HG03095 (cell line): ENCODE measurements around the gene ANTKMT.

Experiments used
- ATAC-seq: cut with Tn5 transposase; IDR thresholded peaks from one replicate; pipeline ENCODE4 v1.9.1; 2021; ENCODE audit warnings: moderate library complexity; ENCODE audit not compliant: unreplicated experiment

The ANTKMT gene

DNA sequence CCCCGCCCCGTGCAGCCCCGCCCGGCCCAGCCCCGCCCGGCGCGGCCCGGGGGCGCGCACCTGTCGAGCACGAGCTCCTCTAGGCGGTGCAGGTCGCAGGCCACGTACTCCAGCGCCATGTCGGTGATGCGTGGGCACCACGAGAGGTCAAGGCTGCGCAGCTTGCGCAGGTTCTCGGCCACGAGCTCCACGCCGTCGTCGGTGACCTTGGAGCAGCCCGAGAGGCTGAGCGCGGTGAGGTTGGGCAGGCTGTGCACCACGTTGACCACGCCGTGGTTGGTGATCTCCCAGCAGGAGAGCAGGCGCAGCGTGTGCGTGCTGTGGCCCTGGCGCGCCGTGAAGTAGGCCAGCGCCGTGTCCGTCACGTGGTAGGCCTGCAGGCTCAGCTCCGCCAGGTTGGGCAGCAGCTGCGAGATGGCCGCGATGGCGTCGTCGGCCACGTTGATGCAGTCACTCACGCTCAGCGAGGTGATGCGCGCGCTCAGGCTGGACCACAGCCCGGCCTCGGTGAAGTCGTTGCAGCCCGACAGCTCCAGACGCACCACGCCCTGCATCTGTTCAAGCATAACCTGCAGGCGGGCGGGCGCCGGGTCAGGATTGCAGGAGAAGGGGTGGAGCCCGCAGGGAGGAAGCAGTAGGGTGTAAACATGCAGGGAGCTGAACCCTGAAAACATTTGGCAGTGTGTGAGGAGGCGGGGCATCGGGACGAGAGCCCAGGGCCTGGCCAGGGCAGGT is 25.4 kb upstream of the ANTKMT start:
- no peak for ATAC-seq

DNA sequence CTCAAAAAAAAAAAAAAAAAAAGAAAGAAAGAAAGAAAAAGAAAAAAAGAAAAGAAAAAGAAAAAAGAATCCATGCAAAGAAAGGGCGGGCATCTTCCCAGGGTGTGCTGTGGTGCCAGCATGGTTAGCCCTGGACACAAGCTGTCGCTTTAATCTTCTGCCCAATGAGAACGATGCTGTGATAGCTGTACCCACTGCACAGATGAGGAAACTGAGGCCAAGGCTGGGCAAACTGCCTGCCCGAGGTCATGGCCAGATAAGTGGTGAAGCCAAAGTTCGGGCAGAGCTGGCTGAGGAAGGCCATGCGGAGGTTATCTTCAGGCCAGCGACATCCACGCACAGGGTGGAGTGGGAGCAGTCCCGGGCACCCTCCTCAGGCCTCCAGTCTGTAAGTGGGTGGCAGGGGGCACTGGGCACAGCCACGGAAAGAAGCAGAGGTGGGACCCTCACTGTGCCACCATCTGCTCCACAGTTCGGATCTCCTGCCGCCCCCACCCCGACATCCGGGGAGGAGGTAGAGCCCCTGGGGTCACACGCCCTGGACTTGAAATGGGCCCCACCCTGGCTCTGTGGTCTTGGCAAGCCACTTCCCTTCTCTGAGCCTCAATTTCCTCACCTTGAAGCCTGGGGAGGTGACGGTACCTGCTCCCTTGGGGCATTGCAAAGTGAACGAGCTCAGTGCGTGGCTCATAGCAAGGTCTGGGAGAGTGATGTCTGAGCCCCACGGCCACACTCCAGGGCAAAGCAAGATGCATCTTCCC is 21.9 kb upstream of the ANTKMT start:
- ATAC-seq, result no peak

DNA sequence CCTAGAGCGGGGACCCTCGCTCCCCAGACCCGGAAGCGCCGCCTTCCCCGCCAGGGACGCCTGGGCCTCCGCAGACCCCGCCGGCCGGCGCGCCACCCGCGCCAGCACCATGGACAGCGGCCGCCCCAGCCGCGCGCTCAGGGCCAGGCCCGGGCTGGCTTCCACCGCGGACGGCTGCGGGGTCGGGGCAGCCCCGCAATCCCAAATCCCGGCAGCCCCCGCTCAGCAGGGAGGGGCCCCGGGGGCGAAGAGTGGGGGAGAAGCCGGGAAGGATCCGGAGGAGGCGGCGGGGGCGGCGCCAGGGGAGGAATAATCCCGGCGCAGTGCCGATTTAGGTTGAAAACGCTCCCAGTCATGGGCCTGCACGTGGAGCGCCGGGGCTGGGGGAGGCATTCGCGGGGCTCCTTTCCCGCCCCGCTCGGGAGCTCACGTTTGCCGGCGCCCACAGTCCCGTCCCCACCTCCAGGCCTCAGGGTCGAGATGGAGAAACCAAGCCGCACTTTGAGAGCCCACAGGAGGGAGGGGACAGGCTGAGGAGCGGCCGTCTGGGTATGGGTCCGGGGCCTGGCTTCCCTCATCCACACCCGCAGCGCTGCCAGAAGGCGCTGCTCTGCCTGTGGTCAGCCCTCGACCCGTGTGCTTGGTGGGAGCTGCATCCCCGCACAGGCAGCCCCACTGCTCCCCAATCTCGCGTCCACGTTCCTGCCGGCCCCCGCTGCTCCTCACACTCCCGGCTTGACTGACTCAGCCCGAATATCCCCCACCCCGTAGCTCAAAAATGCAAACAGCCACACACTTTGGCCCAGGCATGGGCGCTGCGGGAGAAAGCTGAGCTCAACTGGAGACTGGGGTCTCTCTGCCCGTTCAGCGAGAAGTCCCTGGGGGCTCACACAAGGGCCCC is 20.0 kb upstream of the ANTKMT start:
- ATAC-seq, result no peak

DNA sequence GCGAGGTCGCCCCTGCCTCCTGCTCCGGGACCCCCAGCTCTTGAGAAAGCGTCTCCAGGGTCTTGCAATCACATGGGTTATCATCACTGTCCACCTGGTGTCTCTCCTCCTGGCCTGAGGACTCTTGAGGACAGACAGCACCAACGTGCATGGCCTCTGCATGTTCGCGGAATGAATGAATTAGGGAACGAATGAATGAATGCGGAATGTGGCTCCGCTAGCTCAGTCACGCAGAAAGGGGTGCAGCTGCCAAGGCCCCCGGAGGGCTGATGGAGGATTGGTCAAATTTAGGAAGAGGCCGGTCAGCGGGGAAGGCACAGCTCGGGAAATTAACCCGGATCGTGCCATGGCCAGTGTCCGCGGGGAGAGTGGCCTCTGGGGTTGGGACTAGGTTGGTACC is 18.6 kb upstream of the ANTKMT start:
- ATAC-seq, result no peak

DNA sequence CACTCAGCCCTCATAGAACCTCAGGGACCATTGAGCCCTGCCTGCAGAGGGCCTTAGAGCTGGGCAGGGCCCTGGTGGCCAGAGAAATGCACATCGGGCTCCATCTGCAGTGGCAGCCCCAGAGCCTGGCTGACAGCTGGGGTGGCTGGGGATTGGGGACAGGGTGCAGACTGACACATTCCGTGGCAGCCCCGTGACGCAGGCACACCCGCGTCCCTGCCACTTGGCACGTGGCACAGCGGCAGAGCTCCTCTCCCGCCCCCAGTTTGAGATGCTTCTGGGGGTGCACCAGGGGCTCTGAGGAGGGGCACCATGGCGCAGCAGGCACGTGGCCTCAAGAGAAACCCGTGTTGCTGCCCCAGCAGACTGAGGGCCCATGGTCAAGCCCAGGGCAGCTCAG is 17.5 kb upstream of the ANTKMT start:
- no peak for ATAC-seq

DNA sequence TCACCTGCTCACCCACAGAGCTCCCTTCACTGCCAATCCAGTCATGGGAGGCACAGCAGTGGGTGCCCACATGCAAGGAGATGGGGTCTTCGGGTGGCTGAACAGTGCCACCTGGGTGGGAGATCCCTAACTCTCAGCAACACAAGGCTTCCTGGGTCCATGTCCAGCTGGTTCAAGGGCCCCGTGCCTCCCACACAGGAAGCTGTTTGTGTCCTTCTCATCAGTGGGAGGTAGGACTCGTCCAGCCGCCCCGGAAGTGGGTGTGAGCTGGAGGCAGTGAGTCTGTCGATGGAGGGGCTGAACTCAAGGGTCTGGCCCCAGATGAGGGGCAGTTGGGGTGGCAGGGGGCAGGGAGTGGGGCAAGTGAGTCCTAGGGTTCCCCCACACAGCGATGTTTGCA is 16.9 kb upstream of the ANTKMT start:
- no peak for ATAC-seq

DNA sequence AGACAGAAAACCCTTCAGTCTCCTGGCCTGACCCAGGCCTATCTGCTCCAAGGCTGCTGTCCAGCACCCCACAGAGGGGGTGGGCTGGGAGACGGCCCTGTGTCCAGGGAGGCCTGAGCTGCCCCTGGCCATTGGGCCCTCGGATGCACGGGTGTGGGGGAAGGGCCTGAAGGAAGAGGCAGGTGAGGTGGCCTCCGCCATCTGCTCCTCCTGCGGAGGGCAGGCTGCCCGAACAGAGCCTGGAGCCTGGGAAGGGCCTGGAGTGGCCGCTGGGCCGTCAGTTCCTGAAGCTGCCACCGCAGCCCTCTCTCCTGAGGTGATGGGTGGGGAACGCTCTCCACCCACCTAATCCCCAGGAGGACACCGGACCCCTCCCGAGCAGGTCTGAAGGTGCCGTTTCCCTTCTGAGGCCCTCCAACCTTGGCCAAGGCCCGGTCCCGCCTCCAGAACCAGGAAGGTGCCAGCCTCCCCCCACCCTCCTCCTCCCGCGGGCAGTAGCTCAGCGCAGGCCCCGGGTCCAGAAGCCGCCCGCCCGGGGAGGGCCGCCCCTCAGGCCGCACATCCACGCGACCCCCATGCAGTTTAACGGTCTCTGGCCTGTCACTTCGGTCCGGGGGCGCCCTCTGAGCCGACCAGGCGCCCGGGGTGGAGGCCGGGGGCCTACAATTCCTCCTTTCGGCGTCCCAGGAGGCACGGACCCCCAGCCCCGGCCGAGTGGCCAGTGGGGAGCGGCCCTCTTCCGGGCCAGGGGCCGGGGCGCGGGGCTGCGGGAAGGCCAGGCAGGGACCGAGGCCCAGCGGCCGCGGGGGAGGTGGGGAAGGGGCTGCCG is 16.2 kb upstream of the ANTKMT start:
- no peak for ATAC-seq

DNA sequence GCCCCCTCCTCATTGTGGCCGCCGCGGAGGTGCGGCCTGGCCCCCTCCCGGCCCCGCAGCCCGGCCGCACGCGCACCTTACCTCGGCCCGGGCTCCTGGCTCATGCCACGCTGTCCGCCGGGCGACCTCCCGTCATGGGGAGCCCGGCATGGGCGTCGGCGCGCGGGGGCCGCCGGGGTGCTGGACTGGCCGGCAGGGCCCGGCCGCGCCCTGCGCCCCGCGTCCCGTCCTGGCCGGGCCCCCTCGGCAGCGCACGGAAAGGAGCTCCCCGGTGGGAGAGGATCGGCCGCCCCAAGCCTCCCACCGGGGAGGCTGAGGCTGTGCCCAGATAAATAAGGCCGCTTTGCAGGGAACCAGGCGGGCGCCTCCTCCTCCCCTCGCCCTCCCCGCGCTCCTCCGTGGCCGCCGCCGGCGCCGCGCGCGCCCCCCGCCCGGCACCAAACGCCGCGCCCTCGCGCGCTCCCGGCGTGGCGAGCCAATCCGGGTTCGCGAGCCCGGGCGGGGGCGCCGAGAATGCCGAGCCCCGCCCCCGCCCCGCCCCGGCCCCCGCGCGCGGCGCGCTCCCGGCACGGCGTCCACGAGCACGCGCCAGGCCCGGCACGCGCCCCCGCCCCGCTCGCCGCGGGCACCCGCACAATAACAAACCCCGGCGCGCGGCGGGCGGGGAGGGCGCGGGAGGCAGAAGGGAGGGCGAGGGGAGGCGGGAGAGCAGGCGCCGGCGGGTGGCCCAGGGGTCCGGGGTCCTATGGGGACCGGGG is 15.3 kb upstream of the ANTKMT start, which contains the start of gene FBXL16:
TSS of gene FBXL16 (minus strand) at position 371 of the 758 bp plus-strand sequence. CDS start 8,396 bp downstream, outside the sequence.
- no peak for ATAC-seq

DNA sequence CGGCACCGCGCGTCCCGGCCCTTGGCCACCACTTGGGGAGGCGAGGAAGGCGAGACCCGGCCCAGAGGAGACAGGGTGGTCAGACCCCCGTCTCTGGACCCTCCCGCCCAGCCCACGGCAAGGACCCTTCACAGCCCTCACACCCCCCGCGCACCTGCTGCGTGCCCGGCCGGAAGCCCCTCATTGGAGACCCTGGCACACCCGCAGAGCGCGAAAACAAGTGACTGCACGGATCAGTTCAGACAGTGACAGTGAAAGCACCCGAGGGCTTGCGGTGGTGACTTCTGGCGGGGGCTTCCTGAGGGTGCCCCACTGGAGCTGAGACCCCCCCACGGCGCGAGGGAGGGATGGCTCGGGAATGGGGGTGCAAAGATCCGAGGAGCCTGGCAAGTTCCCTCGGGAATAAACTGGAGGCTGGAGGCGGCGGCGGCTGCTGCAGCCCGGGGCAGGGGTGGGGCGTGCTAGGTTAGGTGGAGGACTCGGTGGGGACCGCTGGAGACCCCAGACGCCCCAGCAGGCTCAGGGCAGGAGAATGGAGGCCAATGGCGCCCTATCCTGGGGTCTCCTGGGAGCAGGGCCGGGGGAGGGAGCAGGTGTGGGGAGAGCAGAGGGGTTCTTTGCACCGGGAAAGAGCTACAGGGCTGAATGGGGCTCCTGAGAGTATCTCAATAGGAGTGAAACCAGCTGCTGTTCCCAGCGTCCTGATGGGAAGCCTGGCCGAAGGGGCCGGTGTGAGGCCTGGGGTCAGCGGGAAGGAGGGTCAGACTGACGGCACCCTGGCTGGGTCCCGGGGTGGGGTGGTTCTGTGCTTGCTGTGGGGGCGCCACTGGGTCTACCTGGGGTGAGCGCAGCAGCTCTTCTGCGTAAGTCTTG is 14.5 kb upstream of the ANTKMT start:
- no peak for ATAC-seq

DNA sequence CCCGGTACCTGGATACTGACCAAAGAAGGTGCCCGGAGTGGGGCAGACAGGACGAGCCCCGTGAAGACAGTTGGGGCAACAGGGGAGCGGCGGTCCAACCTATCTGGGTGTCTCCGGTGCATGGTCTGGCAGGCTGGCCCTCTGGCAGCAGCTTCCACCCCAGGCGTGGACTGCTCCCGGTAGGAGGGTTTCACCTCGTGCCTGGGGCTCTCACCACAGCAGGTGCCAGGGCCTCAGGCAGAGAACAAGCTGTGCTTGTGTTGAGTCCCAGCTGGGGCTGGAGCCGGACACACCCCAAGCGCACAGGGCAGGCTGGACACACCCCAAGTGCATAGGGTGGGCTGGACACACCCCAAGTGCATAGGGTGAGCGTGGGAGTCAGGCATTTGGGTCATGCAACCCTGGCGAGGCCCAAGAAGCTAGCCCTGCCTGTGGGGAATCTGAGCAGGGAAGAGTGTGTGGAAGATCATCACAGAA is 13.8 kb upstream of the ANTKMT start:
- no peak for ATAC-seq

DNA sequence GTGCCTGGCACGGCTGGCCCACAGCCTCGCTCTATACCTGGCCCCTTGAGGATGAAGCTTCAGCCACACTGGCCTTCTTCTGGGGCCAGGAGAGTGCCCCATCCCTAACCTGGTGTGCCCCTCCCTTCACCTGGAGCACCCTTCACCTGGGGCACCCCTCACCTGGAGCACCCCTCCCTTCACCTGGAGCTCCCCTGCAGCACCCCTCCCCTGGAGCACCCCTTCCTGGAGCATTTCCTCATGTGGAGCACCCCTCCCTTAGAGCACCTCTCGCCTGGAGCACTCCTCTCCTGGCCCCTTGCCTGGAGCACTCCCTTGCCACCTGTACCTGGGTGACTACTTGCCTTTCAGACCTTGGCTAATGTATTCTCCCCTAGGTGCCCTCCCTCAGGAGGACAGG is 12.9 kb upstream of the ANTKMT start:
- no peak for ATAC-seq

DNA sequence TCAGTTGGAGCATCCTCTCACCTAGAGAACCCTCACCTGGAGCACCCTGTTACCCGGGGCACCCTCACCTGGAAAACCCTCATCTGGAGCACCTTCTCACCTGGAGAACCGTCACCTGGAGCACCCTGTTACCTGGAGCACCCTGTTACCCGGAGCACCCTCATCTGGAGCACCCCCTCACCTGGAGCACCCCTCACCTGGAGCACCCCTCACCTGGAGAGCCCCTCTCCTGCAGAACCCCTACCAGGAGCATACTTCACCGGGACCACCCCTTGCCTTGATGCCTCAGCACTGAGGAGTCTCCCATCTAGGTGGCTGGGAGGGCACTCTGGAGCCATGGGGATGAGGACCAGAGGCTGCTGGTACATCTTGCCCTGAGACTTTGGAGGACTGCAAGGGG is 12.0 kb upstream of the ANTKMT start:
- ATAC-seq, result no peak

DNA sequence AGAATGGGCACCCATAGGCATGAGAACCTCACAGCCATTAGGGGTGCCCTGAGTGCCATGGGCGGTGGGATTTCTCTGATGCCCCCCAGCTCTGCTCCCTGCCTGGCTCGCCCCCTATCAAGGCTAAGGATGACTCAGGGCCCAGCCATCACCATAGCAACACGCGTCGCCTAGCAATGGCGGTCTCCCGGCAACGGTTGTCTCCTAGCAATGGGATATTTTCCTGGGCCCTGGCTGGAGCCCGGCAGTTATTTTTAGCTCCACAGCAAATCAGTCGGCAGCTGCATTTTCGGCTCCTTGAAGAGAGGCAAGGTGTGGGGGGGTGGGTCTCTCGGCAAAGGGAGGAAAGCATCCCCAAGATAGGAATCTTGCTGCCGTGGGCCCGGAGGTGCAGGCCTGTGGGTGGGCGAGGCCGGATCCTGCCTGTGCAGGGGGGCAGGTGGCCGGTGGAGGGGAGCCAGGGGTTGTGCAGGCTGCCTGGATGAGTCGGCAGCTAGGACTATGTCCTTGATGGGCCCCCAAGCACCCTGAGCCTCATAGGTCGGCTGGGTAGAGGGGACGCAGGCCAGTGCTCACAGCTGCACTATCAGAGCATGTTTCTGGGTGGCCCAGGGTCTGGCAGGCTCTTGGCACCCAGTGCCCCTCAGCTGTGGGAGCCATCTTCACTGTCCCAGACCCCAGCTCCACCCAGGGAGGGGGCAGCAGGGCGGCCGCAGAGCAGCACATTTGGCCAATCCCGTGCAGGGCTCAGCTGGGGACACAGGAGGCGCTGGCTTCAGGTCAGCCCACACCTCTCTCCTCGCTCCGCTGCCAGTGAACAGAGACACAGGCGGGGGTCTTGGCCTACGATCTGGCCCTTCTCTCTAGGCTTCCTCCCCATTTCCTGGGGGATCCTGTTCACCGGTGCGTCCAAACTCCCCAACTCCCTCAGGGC is 11.1 kb upstream of the ANTKMT start:
- no peak for ATAC-seq

DNA sequence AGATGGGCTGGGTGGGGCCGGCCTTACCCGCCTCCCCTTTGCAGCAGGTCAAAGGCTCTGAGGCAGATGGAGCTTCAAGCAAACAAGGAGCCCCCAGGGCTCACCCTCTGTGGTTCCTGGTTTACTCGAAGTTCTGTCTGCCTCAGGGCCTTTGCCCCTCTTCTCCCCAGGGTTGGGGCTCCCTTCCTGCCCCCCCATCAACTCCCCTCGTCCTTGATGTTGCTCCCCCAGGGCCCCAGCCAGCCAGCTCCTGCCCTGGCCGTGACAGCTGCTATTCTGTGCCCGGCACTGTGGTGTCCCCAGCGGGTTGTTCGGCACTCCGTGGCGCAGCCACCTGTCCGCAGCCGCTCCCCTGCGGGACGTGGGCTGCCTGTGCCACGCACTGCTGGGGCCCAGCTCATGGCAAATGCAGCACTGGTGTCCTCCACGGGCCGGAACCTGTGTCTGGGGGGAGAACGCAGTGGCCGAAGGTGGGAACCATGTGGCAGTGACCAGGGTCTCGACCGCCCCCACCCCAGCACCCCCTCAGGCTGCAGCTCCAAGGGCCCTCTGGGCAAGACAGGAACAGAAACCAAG is 10.4 kb upstream of the ANTKMT start:
- ATAC-seq, result no peak

DNA sequence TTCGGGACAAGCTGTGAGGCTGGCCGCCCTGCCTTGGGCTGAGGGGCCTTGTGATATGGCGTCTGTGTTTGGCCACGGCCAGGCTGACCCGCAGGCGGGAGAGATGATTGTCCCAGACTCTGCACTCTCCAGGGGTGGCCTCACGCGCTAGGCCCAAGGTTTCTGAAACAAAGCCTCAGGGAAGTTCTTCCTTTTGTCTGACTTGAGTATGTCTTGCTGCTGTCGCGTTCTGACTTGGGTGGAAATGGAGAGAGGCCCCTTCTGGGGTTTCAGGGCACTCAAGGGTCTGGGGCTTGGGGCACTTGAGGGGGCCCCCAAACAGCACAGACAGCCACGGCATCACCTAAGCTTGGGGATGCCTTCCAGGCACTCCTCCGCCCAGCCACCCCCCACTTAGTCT is 9.9 kb upstream of the ANTKMT start:
- no peak for ATAC-seq

DNA sequence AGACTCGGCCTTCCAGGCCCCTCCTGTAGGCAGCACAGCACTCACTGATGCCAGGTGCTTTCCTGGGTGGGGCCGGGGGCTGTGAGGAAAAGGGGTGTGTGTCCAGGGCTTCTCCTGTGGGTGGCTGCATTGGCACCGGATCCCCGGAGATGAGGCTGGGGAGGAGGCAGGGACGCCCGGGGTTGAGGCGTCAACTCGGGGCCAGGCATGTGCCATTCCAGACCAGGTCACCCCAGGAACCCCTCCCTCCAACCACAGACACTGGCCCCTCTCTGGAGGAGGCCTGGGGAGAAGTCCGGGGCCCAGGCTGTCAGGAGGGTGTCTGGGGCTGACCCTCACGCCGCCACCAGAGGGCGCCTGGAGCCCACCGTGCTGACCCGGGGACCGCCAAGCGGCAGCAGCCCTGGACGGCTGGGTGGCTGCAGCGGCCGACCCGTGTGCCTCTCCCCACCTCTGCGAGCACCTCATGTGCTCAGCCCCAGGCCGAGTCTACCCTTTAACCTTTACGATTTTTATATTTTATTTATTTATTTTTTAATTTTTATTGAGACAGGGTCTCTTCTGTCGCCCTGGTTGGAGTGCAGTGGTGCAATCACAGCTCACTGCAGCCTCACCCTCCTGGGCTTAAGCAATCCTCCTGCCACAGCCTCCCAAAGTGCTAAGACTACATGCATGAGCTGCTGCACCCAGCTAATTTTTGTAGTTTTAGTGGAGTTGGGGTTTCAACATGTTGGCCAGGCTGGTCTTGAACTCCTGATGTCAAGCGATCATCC is 9.2 kb upstream of the ANTKMT start:
- ATAC-seq, result no peak
